PC-9 (cell line): ENCODE results near the gene FGD2. TPM values are rescaled to one million over a fixed set of nuclear protein-coding genes. Genes with fewer than 3 reads are reported as not detected.

Source experiments
- BruUV-seq: library from RNA; stranded (reverse); fragments of 400-500 nt; replicated peaks from 2 replicates; lab custom pipeline; 2021; lab: Mats Ljungman, UMichigan
- CTCF ChIA-PET: fragments of 300-600 bp; sonication (Branson Sonifier 250); formaldehyde crosslinking; loops from one replicate; lab custom pipeline; 2022; ENCODE audit warnings: antibody characterized with exemption; lab: Charles Lee
- POLR2A ChIA-PET: fragments of 300-600 bp; sonication (Branson Sonifier 250); formaldehyde crosslinking; loops from one replicate; lab custom pipeline; 2022; ENCODE audit warnings: antibody characterized with exemption; ENCODE audit not compliant: unreplicated experiment; lab: Charles Lee
- DNase-seq, 2 experiments: peaks; one replicate each; pipeline versions ENCODE4 v3.0.0 to v3.0.0-alpha.2; 2015 to 2022; ENCODE audit warnings: mixed read lengths in 1 of 2
- H2AFZ ChIP-seq: fragments of 200-600 bp; sonication (generic); 2 replicates; pipeline ENCODE4 v1.8.1; 2017; ENCODE audit warnings: antibody characterized with exemption
- H3F3A ChIP-seq: fragments of 200-600 bp; sonication (generic); 2 replicates; pipeline ENCODE4 v1.8.1; 2017; ENCODE audit warnings: antibody characterized with exemption, mild to moderate bottlenecking, low read depth; ENCODE audit not compliant: insufficient read depth
- H3K27ac ChIP-seq: fragments of 200-600 bp; sonication (generic); 2 replicates; pipeline ENCODE4 v1.6.1; 2016; ENCODE audit warnings: mixed run types
- H3K27me3 ChIP-seq: fragments of 200-600 bp; sonication (generic); 2 replicates; pipeline ENCODE4 v1.6.1; 2016; ENCODE audit warnings: low read depth, mixed run types; ENCODE audit not compliant: insufficient read depth
- H3K36me3 ChIP-seq: fragments of 200-600 bp; sonication (generic); 2 replicates; pipeline ENCODE4 v1.6.1; 2016; ENCODE audit warnings: low read depth, mixed run types
- H3K4me1 ChIP-seq: fragments of 200-600 bp; sonication (generic); replicated peaks from 2 replicates; pipeline ENCODE4 v1.6.1; 2016; ENCODE audit warnings: mixed run types; ENCODE audit not compliant: insufficient read depth
- H3K4me2 ChIP-seq: fragments of 200-600 bp; sonication (generic); 2 replicates; pipeline ENCODE4 v1.6.1; 2017; ENCODE audit warnings: mixed run types
- H3K4me3 ChIP-seq: fragments of 200-600 bp; sonication (generic); 2 replicates; pipeline ENCODE4 v1.6.1; 2016; ENCODE audit warnings: mixed run types
- H3K79me2 ChIP-seq: fragments of 200-600 bp; sonication (generic); 2 replicates; pipeline ENCODE4 v1.6.1; 2017; ENCODE audit warnings: low read depth, mixed run types
- H3K9me2 ChIP-seq: fragments of 200-600 bp; sonication (generic); 2 replicates; pipeline ENCODE4 v1.8.1; 2017; ENCODE audit warnings: mild to moderate bottlenecking; ENCODE audit not compliant: insufficient read depth
- H3K9me3 ChIP-seq: fragments of 200-600 bp; sonication (generic); 2 replicates; pipeline ENCODE4 v1.8.1; 2016; ENCODE audit warnings: low read depth; ENCODE audit not compliant: insufficient read depth
- H4K20me1 ChIP-seq: fragments of 200-600 bp; sonication (generic); 2 replicates; pipeline ENCODE4 v1.8.1; 2017; ENCODE audit not compliant: insufficient read depth
- EZH2 ChIP-seq: fragments of 200-600 bp; sonication (generic); IDR thresholded peaks from 2 replicates; pipeline ENCODE4 v1.8.0; 2017; ENCODE audit warnings: antibody characterized with exemption, low read depth
- intact Hi-C: fragments of 100-400 bp; cut with micrococcal nuclease; formaldehyde crosslinking; loops from one replicate; pipeline ENCODE4 v1.10.0; 2022; ENCODE audit not compliant: unreplicated experiment
- total RNA-seq: library from RNA; stranded (reverse); gene quantifications from 2 replicates; pipeline ENCODE4 v1.2.3, GENCODE V29; 2021
- TF ChIP-seq, protein P1 (sequence below): fragments of 200-600 bp; sonication (generic); conservative IDR thresholded peaks from 2 replicates; pipeline ENCODE4 v1.6.1; 2017; ENCODE audit warnings: mixed run types, antibody characterized with exemption, mild to moderate bottlenecking, moderate library complexity

FGD2 gene
- total RNA-seq, 1 experiment from 2014 or later: 0.50 TPM

DNA sequence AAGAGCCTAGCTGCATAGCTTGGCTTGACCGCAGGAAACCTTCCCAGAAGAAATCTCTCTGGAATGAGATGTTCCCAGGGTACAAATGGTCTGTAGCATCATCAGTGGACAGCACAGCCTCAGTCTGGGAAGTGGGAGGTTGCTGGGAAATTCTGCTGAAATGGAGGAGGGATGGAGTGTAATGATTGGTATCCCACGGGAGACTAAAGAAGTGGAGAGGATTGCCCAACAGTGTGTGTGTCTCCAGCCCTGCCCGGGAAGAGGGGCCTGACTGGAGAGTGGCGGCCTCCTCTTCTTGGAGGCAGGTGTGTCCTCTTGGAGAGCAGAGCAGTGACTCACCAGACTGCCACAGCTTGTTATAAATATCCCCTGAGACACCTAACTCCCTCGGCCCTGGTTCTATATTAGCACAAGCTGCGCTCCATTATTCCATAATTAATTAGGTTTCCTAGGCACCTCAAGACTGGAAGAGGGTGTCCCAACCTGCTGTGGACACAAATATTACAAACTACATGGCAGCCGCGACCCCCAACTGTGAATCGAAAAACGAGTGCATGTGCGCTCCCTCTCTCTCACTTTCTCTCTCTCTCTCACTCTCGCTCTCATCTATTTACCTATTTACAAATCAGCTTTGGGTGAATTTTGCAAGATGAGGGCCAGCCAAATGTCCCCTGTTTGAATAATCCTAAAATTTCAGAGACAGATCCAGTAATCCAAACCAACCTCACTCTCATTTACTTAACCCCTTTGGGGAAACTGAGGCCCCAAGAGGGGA is 68.8 kb downstream of the FGD2 start:
- no TSS peak for BruUV-seq
- Histone ChIP-seq H3K27me3 (no peaks in the 10 kb centered on the region), H2AFZ (no peak overlapping the region), H4K20me1 (no peaks in the 10 kb centered on the region), H3K9me2 (no peaks in the 10 kb centered on the region), H3K79me2 (no peaks in the 10 kb centered on the region), H3K27ac (no peak overlapping the region), H3K4me2 (peak overlapping the region; percentile 51), H3K9me3 (no peaks in the 10 kb centered on the region), H3K4me1 (peaks cover 44% of the 10 kb centered on the region), H3F3A (peaks cover 32% of the 10 kb centered on the region; the same call in 1 of the 2 replicates), H3K36me3 (no peaks in the 10 kb centered on the region), H3K4me3 (no peak overlapping the region)
- CTCF ChIA-PET: interaction anchor here (0.5 to 0.7 kb wide), 2 partner anchors 43 to 45 kb away, joined by 3 read pairs; no protein-coding TSS in a partner anchor
- intact Hi-C loops: no loop called here
- POLR2A ChIA-PET: interaction anchor here (0.5 kb wide), 1 partner anchor 22 kb away, joined by 3 read pairs; no protein-coding TSS in a partner anchor
- TF ChIP-seq, protein P1, sequence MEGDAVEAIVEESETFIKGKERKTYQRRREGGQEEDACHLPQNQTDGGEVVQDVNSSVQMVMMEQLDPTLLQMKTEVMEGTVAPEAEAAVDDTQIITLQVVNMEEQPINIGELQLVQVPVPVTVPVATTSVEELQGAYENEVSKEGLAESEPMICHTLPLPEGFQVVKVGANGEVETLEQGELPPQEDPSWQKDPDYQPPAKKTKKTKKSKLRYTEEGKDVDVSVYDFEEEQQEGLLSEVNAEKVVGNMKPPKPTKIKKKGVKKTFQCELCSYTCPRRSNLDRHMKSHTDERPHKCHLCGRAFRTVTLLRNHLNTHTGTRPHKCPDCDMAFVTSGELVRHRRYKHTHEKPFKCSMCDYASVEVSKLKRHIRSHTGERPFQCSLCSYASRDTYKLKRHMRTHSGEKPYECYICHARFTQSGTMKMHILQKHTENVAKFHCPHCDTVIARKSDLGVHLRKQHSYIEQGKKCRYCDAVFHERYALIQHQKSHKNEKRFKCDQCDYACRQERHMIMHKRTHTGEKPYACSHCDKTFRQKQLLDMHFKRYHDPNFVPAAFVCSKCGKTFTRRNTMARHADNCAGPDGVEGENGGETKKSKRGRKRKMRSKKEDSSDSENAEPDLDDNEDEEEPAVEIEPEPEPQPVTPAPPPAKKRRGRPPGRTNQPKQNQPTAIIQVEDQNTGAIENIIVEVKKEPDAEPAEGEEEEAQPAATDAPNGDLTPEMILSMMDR: no peak
- TF ChIP-seq EZH2: no peak
- DNase-seq: peak; percentile 44 to 51

DNA sequence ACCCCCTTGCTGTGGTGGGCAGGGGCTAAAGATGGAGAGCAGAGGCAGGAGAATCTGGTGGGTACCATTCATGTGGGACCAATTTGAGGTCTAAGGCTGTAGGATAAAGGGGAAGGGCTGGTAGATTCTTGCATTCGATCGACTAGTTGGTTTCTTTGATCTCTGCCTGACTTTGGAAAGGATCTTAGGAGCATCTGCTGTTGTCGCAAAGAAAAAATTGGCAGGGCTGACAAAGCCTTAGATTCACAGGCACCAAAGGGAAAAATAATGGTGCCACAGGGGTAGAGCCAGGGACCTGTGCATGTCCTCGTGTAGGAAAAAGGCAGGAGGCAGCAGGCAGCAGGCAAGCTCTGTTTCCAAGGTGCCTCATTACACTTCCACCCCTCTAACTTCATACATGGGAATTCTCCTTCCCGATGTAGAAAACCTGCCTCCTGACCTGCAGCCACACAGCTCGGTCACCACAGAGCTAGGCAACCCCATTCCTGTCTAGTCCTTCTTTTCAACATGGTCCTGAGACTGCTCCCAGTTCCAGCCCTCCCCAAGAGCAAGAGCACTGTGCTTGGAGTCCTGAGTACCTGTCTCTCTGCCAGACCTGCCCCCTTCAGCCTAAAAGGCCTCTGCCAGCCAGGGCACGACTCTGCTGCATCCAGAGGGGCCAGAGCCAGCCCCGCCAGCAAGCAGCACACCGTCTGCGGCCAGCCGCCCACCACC is 71.9 kb downstream of the FGD2 start:
- Histone ChIP-seq H3K9me3 (no peaks in the 10 kb centered on the region), H3K27me3 (no peaks in the 10 kb centered on the region), H4K20me1 (no peaks in the 10 kb centered on the region), H3K79me2 (no peaks in the 10 kb centered on the region), H3K4me1 (peaks cover 27% of the 10 kb centered on the region), H3F3A (peaks cover 17% of the 10 kb centered on the region; the same call in 1 of the 2 replicates), H2AFZ (no peak overlapping the region), H3K36me3 (no peaks in the 10 kb centered on the region), H3K27ac (no peak overlapping the region), H3K9me2 (no peaks in the 10 kb centered on the region), H3K4me3 (no peak overlapping the region), H3K4me2 (no peak overlapping the region)
- CTCF ChIA-PET: interaction anchor here (0.6 kb wide), 1 partner anchor 80 kb away, joined by 6 read pairs; no protein-coding TSS in a partner anchor
- POLR2A ChIA-PET: no interaction called here
- BruUV-seq: no TSS peak
- intact Hi-C loops: no loop called here
- TF ChIP-seq EZH2: no peak
- TF ChIP-seq, protein P1: no peak
- DNase-seq: no peak

DNA sequence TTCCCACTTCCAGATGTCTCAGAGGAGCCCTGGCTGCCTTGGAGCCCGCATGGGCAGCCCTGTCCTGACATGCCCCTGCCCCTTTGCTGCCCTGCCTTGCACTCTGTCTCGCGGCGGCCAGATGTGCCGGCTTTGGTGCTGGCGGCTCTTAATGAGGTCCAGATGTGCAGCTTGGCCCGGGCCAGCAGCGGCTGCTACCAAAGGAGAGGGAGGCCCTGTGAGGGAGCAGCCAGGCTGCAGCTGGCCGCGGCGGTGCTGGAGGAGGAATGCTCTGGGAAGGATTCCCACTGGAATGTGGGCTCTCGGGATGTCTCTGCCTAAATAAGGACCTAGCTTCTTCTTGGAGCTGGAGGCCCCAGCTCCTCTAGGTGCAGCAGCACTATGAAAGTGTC is 72.4 kb downstream of the FGD2 start:
- TF ChIP-seq, protein P1: no peak
- no peak for TF ChIP-seq EZH2
- Histone ChIP-seq H3K9me3 (no peaks in the 10 kb centered on the region), H3K4me2 (no peak overlapping the region), H3F3A (peaks cover 12% of the 10 kb centered on the region; the same call in 1 of the 2 replicates), H3K27ac (no peak overlapping the region), H3K4me3 (no peak overlapping the region), H3K4me1 (peaks cover 23% of the 10 kb centered on the region), H3K9me2 (no peaks in the 10 kb centered on the region), H3K27me3 (no peaks in the 10 kb centered on the region), H3K79me2 (no peaks in the 10 kb centered on the region), H2AFZ (no peak overlapping the region), H3K36me3 (no peaks in the 10 kb centered on the region), H4K20me1 (no peaks in the 10 kb centered on the region)
- BruUV-seq: no TSS peak
- intact Hi-C loops: no loop called here
- ChIA-PET CTCF (interaction anchor here (0.6 kb wide), 1 partner anchor 79 kb away, joined by 6 read pairs; no protein-coding TSS in a partner anchor), POLR2A (no interaction called here)
- no peak for DNase-seq

Other genes starting within 250 kb of the FGD2 start
- 0.37 and 0.40 TPM in 2 replicates for gene CPNE5, start 166.2 kb upstream of the FGD2 start, total RNA-seq
- 19.0 and 28.4 TPM in 2 replicates for gene PPIL1, start 130.9 kb upstream of the FGD2 start, total RNA-seq
- gene C6orf89, start 119.7 kb upstream of the FGD2 start, total RNA-seq: 28.7 and 40.1 TPM in 2 replicates
- 0.83 and 1.9 TPM in 2 replicates for gene PI16, start 50.9 kb upstream of the FGD2 start, total RNA-seq
- 236 and 241 TPM in 2 replicates for gene MTCH1, start 19.5 kb upstream of the FGD2 start, total RNA-seq
- 51.0 and 60.3 TPM in 2 replicates for gene PIM1, start 164.5 kb downstream of the FGD2 start, total RNA-seq